K562 treated with DMSO at 1 percent for 4 hours (cell line): ENCODE results near the gene RBM7. TPM values are rescaled to one million over a fixed set of nuclear protein-coding genes. Genes with fewer than 3 reads are reported as not detected.

Experiments used
- total RNA-seq: library from RNA; unstranded; fragments of 300-600 nt; gene quantifications from 2 replicates; pipeline ENCODE4 v1.2.3, GENCODE V29; 2022; ENCODE audit not compliant: insufficient read depth

Gene RBM7, protein sequence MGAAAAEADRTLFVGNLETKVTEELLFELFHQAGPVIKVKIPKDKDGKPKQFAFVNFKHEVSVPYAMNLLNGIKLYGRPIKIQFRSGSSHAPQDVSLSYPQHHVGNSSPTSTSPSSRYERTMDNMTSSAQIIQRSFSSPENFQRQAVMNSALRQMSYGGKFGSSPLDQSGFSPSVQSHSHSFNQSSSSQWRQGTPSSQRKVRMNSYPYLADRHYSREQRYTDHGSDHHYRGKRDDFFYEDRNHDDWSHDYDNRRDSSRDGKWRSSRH
- total RNA-seq = 15.3 and 16.6 TPM in 2 replicates

DNA sequence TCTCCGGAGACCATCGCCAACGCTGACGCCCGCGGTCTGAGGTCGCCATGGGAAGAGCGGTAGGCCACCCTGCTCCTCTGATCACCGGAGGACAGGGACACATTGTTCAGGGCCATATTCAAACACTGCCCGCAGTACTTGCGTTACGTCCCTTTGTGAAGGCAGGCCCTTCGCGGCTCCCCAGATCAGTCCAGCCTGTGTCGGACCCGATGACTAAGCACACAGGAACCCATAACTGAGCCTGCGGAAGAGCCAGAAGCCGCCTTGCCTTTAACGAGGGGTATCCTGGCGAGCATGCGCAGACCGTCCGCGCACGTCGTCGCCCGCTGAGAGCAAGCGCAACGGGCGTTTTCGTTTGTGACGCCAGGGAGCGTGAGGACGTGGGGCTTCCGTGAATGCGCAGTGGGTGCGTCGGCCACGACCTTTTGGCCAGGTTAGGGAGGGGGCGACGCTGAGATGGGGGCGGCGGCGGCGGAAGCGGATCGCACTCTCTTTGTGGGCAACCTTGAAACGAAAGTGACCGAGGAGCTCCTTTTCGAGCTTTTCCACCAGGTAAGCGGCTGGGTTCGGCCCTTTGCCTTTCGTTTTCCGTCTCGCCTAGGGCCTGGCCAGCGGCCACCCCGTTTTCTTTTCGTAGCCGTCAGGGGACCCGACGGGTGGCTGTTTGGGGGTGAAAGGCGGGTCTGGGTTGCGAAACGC lies at the start of gene RBM7, which contains the start of gene C11orf71:
Gene RBM7 (plus strand): TSS at position 451 of the 699 bp plus-strand sequence. CDS start 6 bp downstream, at position 457.
Gene C11orf71 (minus strand): TSS at position 296 of the 699 bp plus-strand sequence. CDS start 180 bp downstream, at position 116.

DNA sequence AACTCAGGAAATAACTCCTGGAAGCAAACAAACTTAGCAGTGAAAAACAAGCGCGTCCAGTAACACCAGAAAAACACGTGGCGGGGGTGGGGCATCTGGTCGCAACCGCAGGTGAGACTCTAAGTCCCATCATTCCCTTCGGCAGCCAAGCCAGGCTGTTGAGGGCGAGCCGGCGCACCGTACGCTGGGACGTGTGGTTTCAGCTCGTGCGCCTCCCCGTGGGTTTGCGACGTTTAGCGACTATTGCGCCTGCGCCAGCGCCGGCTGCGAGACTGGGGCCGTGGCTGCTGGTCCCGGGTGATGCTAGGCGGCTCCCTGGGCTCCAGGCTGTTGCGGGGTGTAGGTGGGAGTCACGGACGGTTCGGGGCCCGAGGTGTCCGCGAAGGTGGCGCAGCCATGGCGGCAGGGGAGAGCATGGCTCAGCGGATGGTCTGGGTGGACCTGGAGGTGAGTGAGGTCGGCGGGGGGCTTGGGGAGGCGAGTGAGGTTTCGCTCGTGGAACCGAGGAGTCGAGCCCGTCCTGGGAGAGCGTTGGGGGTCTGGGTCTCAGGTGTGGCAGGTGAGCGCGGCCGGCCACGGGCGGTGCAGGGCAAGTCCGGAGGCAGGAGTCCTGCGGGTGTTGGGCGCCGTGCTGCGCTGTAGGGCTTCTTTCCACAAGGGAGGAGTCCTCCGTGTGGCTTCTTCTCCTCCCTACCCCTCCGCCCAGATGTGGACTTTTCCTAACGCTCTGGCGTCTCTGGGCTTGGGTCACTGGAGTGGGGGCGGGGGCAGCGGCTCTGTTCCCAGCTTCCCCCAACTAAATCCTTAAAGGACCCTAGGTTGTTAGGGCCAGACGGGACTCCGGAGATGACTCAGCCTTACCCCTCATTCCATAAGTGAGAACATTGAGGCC lies 39.0 kb downstream of the RBM7 start, which contains the start of gene REXO2:
Gene REXO2 (plus strand): TSS at position 239 of the 892 bp plus-strand sequence. CDS start 62 bp downstream, at position 301.

Other genes with a start within 250 kb of the RBM7 start
- 47.7 and 68.7 TPM in 2 replicates for gene NNMT, start 104.3 kb upstream of the RBM7 start, total RNA-seq
- 2.3 and 3.6 TPM in 2 replicates for gene C11orf71, start 155 bp upstream of the RBM7 start, total RNA-seq
- 120 and 128 TPM in 2 replicates for gene REXO2, start 38.8 kb downstream of the RBM7 start, total RNA-seq
- gene NXPE1, start 159.2 kb downstream of the RBM7 start, total RNA-seq = not detected in 2 replicates
- gene NXPE4, start 195.1 kb downstream of the RBM7 start, total RNA-seq = not detected in 2 replicates